A549 (cell line): ENCODE measurements around the gene LYPD3.

Source experiments
- CTCF ChIP-seq: fragments of >200 bp; sonication (Bioruptor Twin); formaldehyde crosslinking; IDR thresholded peaks from 3 replicates; pipeline ENCODE4 v1.5.1; 2016
- FOSL2 ChIP-seq, 2 experiments: fragments of 450-650 bp in 1 of 2; fragments of >200 bp in 1 of 2; sonication (Bioruptor Twin) in 1 of 2; formaldehyde crosslinking; IDR thresholded peaks; 2 replicates each; pipeline versions ENCODE4 v1.5.0 to v1.6.1; 2016 to 2020; ENCODE audit warnings: mild to moderate bottlenecking in 1 of 2, moderate library complexity in 1 of 2
- MYC ChIP-seq: IDR thresholded peaks from 2 replicates; pipeline ENCODE4 v1.6.1; 2012; ENCODE audit warnings: mild to moderate bottlenecking, inconsistent platforms, low read length, improper control_type of control experiment, borderline replicate concordance
- SMC3 ChIP-seq: fragments of >200 bp; sonication (Bioruptor Twin); formaldehyde crosslinking; IDR thresholded peaks from 3 replicates; pipeline ENCODE4 v1.6.1; 2018; ENCODE audit warnings: inconsistent platforms
- ZFP36 ChIP-seq: fragments of 450-650 bp; IDR thresholded peaks from 2 replicates; pipeline ENCODE4 v1.6.1; 2014; ENCODE audit warnings: borderline replicate concordance; ENCODE audit not compliant: partially characterized antibody

- TF ChIP-seq CTCF (no peak), ZFP36 (no peak), MYC (no peak), SMC3 (no peak), FOSL2 (IDR thresholded peaks at IDR 0.05) (no peak), FOSL2 (CRISPR knock-in tag; IDR thresholded peaks at IDR 0.05) (no peak)
Observed at GRCh38 chr19:43464134-43464775, 1.2 kb downstream of the LYPD3 start.
